NCI-H1930 (cell line): ENCODE measurements around the gene SMIM45.

ENCODE experiments used
- DNase-seq, 2 experiments: peaks; one replicate each; lab custom pipeline; 2025; lab: John Stamatoyannopoulos, UW

Gene SMIM45

DNA sequence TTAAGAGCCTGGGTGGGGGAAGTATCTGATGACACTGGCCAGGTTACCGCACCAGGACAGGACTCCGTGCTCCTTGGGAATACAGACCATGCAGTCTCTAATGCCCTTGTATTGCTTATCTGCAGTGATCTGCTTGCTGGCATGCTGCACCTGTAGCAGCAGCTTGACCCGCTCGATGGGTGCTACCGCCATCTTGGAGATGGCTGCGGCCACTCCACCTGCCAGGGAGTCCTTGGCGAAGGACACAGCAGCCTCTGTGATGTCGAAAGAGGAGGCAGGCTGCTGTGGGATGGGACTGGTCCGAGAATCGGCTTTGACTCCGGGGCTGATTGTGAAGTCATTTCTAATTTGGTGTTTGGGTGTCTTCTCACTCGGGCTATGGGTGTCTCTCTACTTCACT is 49.8 kb downstream of the SMIM45 start:
- no peak for DNase-seq

DNA sequence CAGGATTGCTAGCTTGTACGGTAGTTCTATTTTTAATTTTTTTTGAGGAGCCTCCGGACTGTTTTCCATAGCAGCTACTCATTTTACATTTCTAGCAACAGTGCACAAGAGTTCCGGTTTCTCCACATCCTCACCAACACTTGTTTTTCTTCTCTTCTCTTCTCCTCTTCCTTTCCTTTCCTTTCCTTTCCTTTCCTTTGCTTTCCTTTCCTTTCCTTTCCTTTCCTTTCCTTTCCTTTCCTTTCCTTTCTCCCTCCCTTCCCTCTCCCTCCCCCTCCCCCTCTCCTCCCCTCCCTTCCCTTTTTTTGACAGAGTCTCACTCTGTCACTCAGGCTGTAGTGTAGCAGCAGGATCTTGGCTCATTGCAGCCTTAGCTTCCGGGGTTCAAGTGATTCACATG is 56.0 kb downstream of the SMIM45 start:
- DNase-seq = no peak
